GM23338 (cell line): ENCODE data around the gene SLC35A5. TPM values are rescaled to one million over a fixed set of nuclear protein-coding genes. Genes with fewer than 3 reads are reported as not detected.
"Not testable (repeated sequence)": the region's sequence is repeated elsewhere in the genome, so short reads cannot be mapped to it uniquely, and the experiment has no call there.

Source experiments
- ATAC-seq: fragments of 200-7000 bp; cut with Tn5 transposase; 3 replicates; pipeline ENCODE4 v1.9.1; 2020
- DNase-seq: peaks from one replicate; pipeline ENCODE4 v3.0.0-alpha.2; 2015; ENCODE audit warnings: low spot score
- H2AFZ ChIP-seq: fragments of 200-600 bp; sonication (generic); 2 replicates; pipeline ENCODE4 v1.8.0; 2016; ENCODE audit warnings: antibody characterized with exemption, mild to moderate bottlenecking, moderate library complexity
- H3F3A ChIP-seq: fragments of 200-600 bp; sonication (generic); replicated peaks from 2 replicates; pipeline ENCODE4 v1.8.0; 2017; ENCODE audit warnings: antibody characterized with exemption, mixed run types, low read depth
- H3K27ac ChIP-seq: fragments of 200-600 bp; sonication (generic); 2 replicates; pipeline ENCODE4 v1.6.1; 2016; ENCODE audit warnings: low read depth
- H3K27me3 ChIP-seq: fragments of 200-600 bp; sonication (generic); 2 replicates; pipeline ENCODE4 v1.8.0; 2016; ENCODE audit warnings: mild to moderate bottlenecking, mixed run types, moderate library complexity; ENCODE audit not compliant: insufficient read depth
- H3K36me3 ChIP-seq: fragments of 200-600 bp; sonication (generic); 2 replicates; pipeline ENCODE4 v1.8.0; 2016; ENCODE audit warnings: mild to moderate bottlenecking; ENCODE audit not compliant: insufficient read depth
- H3K4me1 ChIP-seq: fragments of 200-600 bp; sonication (generic); 2 replicates; pipeline ENCODE4 v1.8.0; 2016; ENCODE audit warnings: mild to moderate bottlenecking, moderate library complexity; ENCODE audit not compliant: insufficient read depth
- H3K4me2 ChIP-seq: fragments of 200-600 bp; sonication (generic); 2 replicates; pipeline ENCODE4 v1.7.1; 2017; ENCODE audit warnings: mixed run types
- H3K4me3 ChIP-seq: fragments of 200-600 bp; sonication (generic); 2 replicates; pipeline ENCODE4 v1.6.1; 2016; ENCODE audit warnings: mixed run types
- H3K79me2 ChIP-seq: fragments of 200-600 bp; sonication (generic); replicated peaks from 2 replicates; pipeline ENCODE4 v1.8.0; 2017; ENCODE audit warnings: mild to moderate bottlenecking; ENCODE audit not compliant: insufficient read depth
- H3K9me2 ChIP-seq: fragments of 200-600 bp; sonication (generic); 2 replicates; pipeline ENCODE4 v1.8.0; 2017; ENCODE audit not compliant: insufficient read depth
- H4K20me1 ChIP-seq: fragments of 200-600 bp; sonication (generic); replicated peaks from 2 replicates; pipeline ENCODE4 v1.8.0; 2017; ENCODE audit warnings: mild to moderate bottlenecking; ENCODE audit not compliant: insufficient read depth
- H3K27ac Mint-ChIP-seq: 2 replicates; pipeline ENCODE4 v1.8.0; 2020; ENCODE audit warnings: inconsistent platforms, mild to moderate bottlenecking, moderate library complexity, mixed read lengths
- H3K27me3 Mint-ChIP-seq: 3 replicates; pipeline ENCODE4 v1.8.0; 2022; ENCODE audit warnings: low read depth, mild to moderate bottlenecking, moderate library complexity, mixed read lengths, inconsistent platforms; ENCODE audit not compliant: insufficient read depth, poor library complexity
- H3K36me3 Mint-ChIP-seq: 3 replicates; pipeline ENCODE4 v1.8.0; 2021; ENCODE audit warnings: low read depth, mild to moderate bottlenecking, inconsistent platforms, moderate library complexity, mixed read lengths
- H3K4me1 Mint-ChIP-seq: 3 replicates; pipeline ENCODE4 v1.8.0; 2020; ENCODE audit warnings: mild to moderate bottlenecking, inconsistent platforms, mixed read lengths
- H3K4me3 Mint-ChIP-seq: 3 replicates; pipeline ENCODE4 v1.8.0; 2021; ENCODE audit warnings: moderate library complexity, mild to moderate bottlenecking, inconsistent platforms, mixed read lengths
- H3K9me3 Mint-ChIP-seq: 3 replicates; pipeline ENCODE4 v1.8.0; 2020; ENCODE audit warnings: moderate library complexity, mild to moderate bottlenecking, inconsistent platforms, mixed read lengths
- CREB1 ChIP-seq: fragments of 250-450 bp; sonication (Bioruptor Pico); IDR thresholded peaks from 2 replicates; pipeline ENCODE4 v1.5.0; 2020; ENCODE audit warnings: low read depth, mild to moderate bottlenecking, moderate library complexity
- CTCF ChIP-seq, 2 experiments: fragments of 200-600 bp in 1 of 2; sonication (generic) in 1 of 2; conservative IDR thresholded peaks; 2 replicates each; pipeline versions ENCODE4 v1.5.1 to v1.6.1; 2016 to 2017; ENCODE audit warnings: antibody characterized with exemption in 2 of 2, low read depth in 2 of 2, mild to moderate bottlenecking in 2 of 2, moderate library complexity in 1 of 2
- ETS1 ChIP-seq: IDR thresholded peaks from 2 replicates; pipeline ENCODE4 v1.6.1; 2016; ENCODE audit warnings: antibody characterized with exemption
- EZH2 ChIP-seq: fragments of 200-600 bp; sonication (generic); IDR thresholded peaks from one replicate; pipeline ENCODE4 v1.8.0; 2017; ENCODE audit warnings: antibody characterized with exemption, mild to moderate bottlenecking, low read depth; ENCODE audit not compliant: unreplicated experiment
- JUNB ChIP-seq: IDR thresholded peaks from one replicate; pipeline ENCODE4 v1.6.1; 2016; ENCODE audit warnings: antibody characterized with exemption; ENCODE audit not compliant: unreplicated experiment
- NANOG ChIP-seq: IDR thresholded peaks from 2 replicates; pipeline ENCODE4 v1.6.1; 2016; ENCODE audit warnings: antibody characterized with exemption, borderline replicate concordance
- POLR2AphosphoS5 ChIP-seq: IDR thresholded peaks from 2 replicates; pipeline ENCODE4 v1.6.1; 2016; ENCODE audit warnings: antibody characterized with exemption, low read depth
- REST ChIP-seq: IDR thresholded peaks from one replicate; pipeline ENCODE4 v1.6.1; 2018; ENCODE audit warnings: antibody characterized with exemption; ENCODE audit not compliant: unreplicated experiment
- STAT1 ChIP-seq: IDR thresholded peaks from one replicate; pipeline ENCODE4 v1.6.1; 2016; ENCODE audit warnings: antibody characterized with exemption; ENCODE audit not compliant: unreplicated experiment
- ZNF331 ChIP-seq: fragments of 250-450 bp; sonication (Bioruptor Pico); IDR thresholded peaks from 2 replicates; pipeline ENCODE4 v1.5.0; 2020; ENCODE audit warnings: low read depth, mild to moderate bottlenecking, moderate library complexity
- polyA plus RNA-seq: library from polyadenylated mRNA; unstranded; fragments of >200 nt; fragmentation: Nextera tagmentation; extraction: Ambion mirVana; gene quantifications from 2 replicates; pipeline ENCODE4 v1.2.1, GENCODE V29; 2016
- total RNA-seq: library from RNA; depleted of rRNA; stranded (reverse); fragments of >200 nt; shearing (Covaris generic); gene quantifications from 2 replicates; pipeline ENCODE4 v1.2.3, GENCODE V29; 2014

The SLC35A5 gene
- total and polyA plus RNA-seq, 2 experiments from 2014 or later, result 19.9 to 40.4 TPM

- no peak overlapping the region for H3K4me2 ChIP-seq
- H3K4me1 Mint-ChIP-seq, result no peaks in the 10 kb centered on the region
- no peaks in the 10 kb centered on the region for H3K36me3 ChIP-seq
- H3K9me2 ChIP-seq, result no peaks in the 10 kb centered on the region
- no peaks in the 10 kb centered on the region for H3K4me1 ChIP-seq
- no peak overlapping the region for H2AFZ ChIP-seq
- H3K27ac Mint-ChIP-seq, result peak overlapping the region; percentile 7
- DNase-seq (peak; percentile 85), ATAC-seq (peak; percentile 92)
- H3K36me3 Mint-ChIP-seq, result peaks cover 19% of the 10 kb centered on the region
- H3K4me3 ChIP-seq, result no peak overlapping the region
- H3K27me3 ChIP-seq, result no peaks in the 10 kb centered on the region
- H4K20me1 ChIP-seq, result no peaks in the 10 kb centered on the region
- no peak overlapping the region for H3K27ac ChIP-seq
- peak; percentile 81 to 93 for TF ChIP-seq CTCF (conservative IDR thresholded peaks at IDR 0.05; ENCODE audit: low read depth in 2 of 2)
- no peak for TF ChIP-seq CREB1 (CRISPR knock-in tag)
- TF ChIP-seq POLR2AphosphoS5, result no peak
- H3F3A ChIP-seq, result no peaks in the 10 kb centered on the region
- H3K9me3 Mint-ChIP-seq, result peaks cover 7% of the 10 kb centered on the region; the same call in 1 of the 3 replicates
- H3K79me2 ChIP-seq, result no peaks in the 10 kb centered on the region
- H3K27me3 Mint-ChIP-seq, result peaks cover 10% of the 10 kb centered on the region
- no peak overlapping the region for H3K4me3 Mint-ChIP-seq
Observed at GRCh38 chr3:112519424-112520001, 42.3 kb upstream of the SLC35A5 start.

GRCh38 chr3:112524127-112524526 is 37.7 kb upstream of the SLC35A5 start:
- not testable (repeated sequence) for DNase-seq, ATAC-seq, H4K20me1 ChIP-seq, H3K27me3 Mint-ChIP-seq, H3K9me2 ChIP-seq, H3K27ac Mint-ChIP-seq, H3K36me3 Mint-ChIP-seq, H3F3A ChIP-seq, H3K27me3 ChIP-seq, H3K79me2 ChIP-seq, H3K4me1 ChIP-seq, H3K4me3 Mint-ChIP-seq, H3K9me3 Mint-ChIP-seq, H3K4me2 ChIP-seq, H3K27ac ChIP-seq, H2AFZ ChIP-seq, H3K4me1 Mint-ChIP-seq, H3K4me3 ChIP-seq, H3K36me3 ChIP-seq

- Histone ChIP-seq H3K27ac (no peak overlapping the region; the same call in 1 of the 2 replicates), H3K4me3 (no peak overlapping the region), H2AFZ (no peak overlapping the region), H3F3A (peaks cover 4% of the 10 kb centered on the region; the same call in 1 of the 2 replicates), H3K4me1 (no peaks in the 10 kb centered on the region), H3K27me3 (no peaks in the 10 kb centered on the region), H3K79me2 (no peaks in the 10 kb centered on the region), H3K9me2 (no peaks in the 10 kb centered on the region), H4K20me1 (no peaks in the 10 kb centered on the region), H3K4me2 (no peak overlapping the region), H3K36me3 (no peaks in the 10 kb centered on the region; the same call in 1 of the 2 replicates)
- Mint-ChIP-seq H3K27ac (no peak overlapping the region), H3K27me3 (no peaks in the 10 kb centered on the region), H3K9me3 (no peaks in the 10 kb centered on the region; the same call in 2 of the 3 replicates), H3K36me3 (peaks cover 12% of the 10 kb centered on the region; the same call in 2 of the 3 replicates), H3K4me3 (no peak overlapping the region), H3K4me1 (no peaks in the 10 kb centered on the region)
- ATAC-seq (no peak), DNase-seq (no peak)
- no peak for TF ChIP-seq POLR2AphosphoS5
- no peak for TF ChIP-seq NANOG
- no peak for TF ChIP-seq ZNF331 (CRISPR knock-in tag)
- no peak for TF ChIP-seq JUNB
- no peak for TF ChIP-seq REST
- no peak for TF ChIP-seq ETS1
- TF ChIP-seq STAT1, result no peak
- no peak for TF ChIP-seq CREB1 (CRISPR knock-in tag)
- TF ChIP-seq EZH2, result no peak
- no peak for TF ChIP-seq CTCF (conservative IDR thresholded peaks at IDR 0.05; ENCODE audit: low read depth in 2 of 2)
Observed at GRCh38 chr3:112530573-112530972, 31.3 kb upstream of the SLC35A5 start.
